H9 (cell line): ENCODE results near the gene MAGI1. TPM values are rescaled to one million over a fixed set of nuclear protein-coding genes. Genes with fewer than 3 reads are reported as not detected.
A peak's percentile ranks its signal among the peaks of the same experiment; 100 is the strongest.

Experiments
- DNase-seq: peaks from one replicate; pipeline ENCODE4 v3.0.0-alpha.2; 2017
- H2AFZ ChIP-seq: one replicate; pipeline ENCODE4 v1.6.1; 2013; ENCODE audit warnings: mild to moderate bottlenecking, low read length, control low read depth, moderate library complexity
- H2AK5ac ChIP-seq: 2 replicates; pipeline ENCODE4 v1.6.1; 2013; ENCODE audit warnings: low read length, control low read depth, mixed read lengths; ENCODE audit not compliant: insufficient read length
- H2BK120ac ChIP-seq: one replicate; pipeline ENCODE4 v1.6.1; 2013; ENCODE audit warnings: low read depth, mild to moderate bottlenecking, low read length, control low read depth, inconsistent platforms; ENCODE audit not compliant: poor library complexity, severe bottlenecking
- H2BK12ac ChIP-seq: 2 replicates; pipeline ENCODE4 v1.6.1; 2013; ENCODE audit warnings: low read length, control low read depth, mixed read lengths, low read depth; ENCODE audit not compliant: insufficient read length
- H2BK15ac ChIP-seq: 2 replicates; pipeline ENCODE4 v1.6.1; 2013; ENCODE audit warnings: low read depth, low read length, control low read depth
- H2BK20ac ChIP-seq: one replicate; pipeline ENCODE4 v1.6.1; 2013; ENCODE audit warnings: low read depth, mild to moderate bottlenecking, low read length, control low read depth, inconsistent platforms; ENCODE audit not compliant: poor library complexity, severe bottlenecking
- H2BK5ac ChIP-seq: 2 replicates; pipeline ENCODE4 v1.6.1; 2013; ENCODE audit warnings: low read length, control low read depth, mixed read lengths; ENCODE audit not compliant: insufficient read length
- H3K14ac ChIP-seq: 2 replicates; pipeline ENCODE4 v1.6.1; 2013; ENCODE audit warnings: low read length, control low read depth; ENCODE audit not compliant: insufficient read depth
- H3K18ac ChIP-seq: 2 replicates; pipeline ENCODE4 v1.6.1; 2013; ENCODE audit warnings: low read depth, mild to moderate bottlenecking, mixed read lengths, low read length, control low read depth; ENCODE audit not compliant: insufficient read length
- H3K23ac ChIP-seq: 2 replicates; pipeline ENCODE4 v1.6.1; 2013; ENCODE audit warnings: low read length, control low read depth, mixed read lengths, low read depth; ENCODE audit not compliant: insufficient read length
- H3K23me2 ChIP-seq: 2 replicates; pipeline ENCODE4 v1.6.1; 2013; ENCODE audit warnings: low read depth, mild to moderate bottlenecking, mixed read lengths, low read length, control low read depth; ENCODE audit not compliant: insufficient read length, poor library complexity, severe bottlenecking
- H3K27ac ChIP-seq: 2 replicates; pipeline ENCODE4 v1.5.1; 2013; ENCODE audit warnings: low read length, control low read depth, mixed read lengths, low read depth; ENCODE audit not compliant: insufficient read length
- H3K27me3 ChIP-seq: 2 replicates; pipeline ENCODE4 v1.6.1; 2013; ENCODE audit warnings: low read length, control low read depth, inconsistent platforms; ENCODE audit not compliant: insufficient read depth
- H3K4ac ChIP-seq: 2 replicates; pipeline ENCODE4 v1.6.1; 2013; ENCODE audit warnings: low read depth, mild to moderate bottlenecking, control low read depth, inconsistent platforms, low read length, moderate library complexity
- H3K4me1 ChIP-seq: 2 replicates; pipeline ENCODE4 v1.6.1; 2013; ENCODE audit warnings: low read length, control low read depth, inconsistent platforms; ENCODE audit not compliant: insufficient read depth
- H3K4me2 ChIP-seq: 2 replicates; pipeline ENCODE4 v1.6.1; 2013; ENCODE audit warnings: low read length, control low read depth, mixed read lengths; ENCODE audit not compliant: insufficient read length, insufficient read depth
- H3K56ac ChIP-seq: 2 replicates; pipeline ENCODE4 v1.6.1; 2013; ENCODE audit warnings: low read depth, mild to moderate bottlenecking, mixed read lengths, low read length, control low read depth; ENCODE audit not compliant: insufficient read length
- H3K79me1 ChIP-seq: 2 replicates; pipeline ENCODE4 v1.6.1; 2013; ENCODE audit warnings: low read depth, mild to moderate bottlenecking, moderate library complexity, low read length, control low read depth, inconsistent platforms; ENCODE audit not compliant: insufficient read depth, poor library complexity, severe bottlenecking
- H3K79me2 ChIP-seq: 2 replicates; pipeline ENCODE4 v1.6.1; 2013; ENCODE audit warnings: low read length, control low read depth, inconsistent platforms; ENCODE audit not compliant: insufficient read depth
- H3K9ac ChIP-seq: 2 replicates; pipeline ENCODE4 v1.6.1; 2013; ENCODE audit warnings: low read length, control low read depth, mixed read lengths; ENCODE audit not compliant: insufficient read length; ENCODE audit errors: extremely low read depth
- H3K9me3 ChIP-seq: one replicate; pipeline ENCODE4 v1.6.1; 2013; ENCODE audit warnings: low read depth, low read length, inconsistent platforms; ENCODE audit not compliant: control insufficient read depth
- H3T11ph ChIP-seq: one replicate; pipeline ENCODE4 v1.6.1; 2013; ENCODE audit warnings: mild to moderate bottlenecking, low read length, control low read depth, inconsistent platforms
- H4K20me1 ChIP-seq: one replicate; pipeline ENCODE4 v1.6.1; 2013; ENCODE audit not compliant: control insufficient read depth, insufficient read length, insufficient read depth
- H4K5ac ChIP-seq: 2 replicates; pipeline ENCODE4 v1.6.1; 2013; ENCODE audit warnings: low read depth, mild to moderate bottlenecking, mixed read lengths, low read length, control low read depth; ENCODE audit not compliant: insufficient read length
- H4K8ac ChIP-seq: replicated peaks from 2 replicates; pipeline ENCODE4 v1.6.1; 2013; ENCODE audit warnings: low read length, control low read depth, mixed read lengths, low read depth; ENCODE audit not compliant: insufficient read length
- H4K91ac ChIP-seq: 2 replicates; pipeline ENCODE4 v1.6.1; 2013; ENCODE audit warnings: low read depth, mild to moderate bottlenecking, moderate library complexity, mixed read lengths, low read length, control low read depth; ENCODE audit not compliant: insufficient read length
- H3K27ac Mint-ChIP-seq, 3 experiments: 2 replicates in 2 of 3; 3 replicates in 1 of 3; pipeline ENCODE4 v1.8.0; 2020 to 2021; ENCODE audit warnings: mixed read lengths in 3 of 3, mild to moderate bottlenecking in 1 of 3, moderate library complexity in 1 of 3
- H3K27me3 Mint-ChIP-seq: 2 replicates; pipeline ENCODE4 v1.8.0; 2021; ENCODE audit warnings: low read depth, mild to moderate bottlenecking, moderate library complexity, mixed read lengths
- H3K36me3 Mint-ChIP-seq, 3 experiments: 2 replicates in 2 of 3; 3 replicates in 1 of 3; pipeline ENCODE4 v1.8.0; 2020 to 2021; ENCODE audit warnings: low read depth in 3 of 3, mixed read lengths in 3 of 3; ENCODE audit not compliant: insufficient read depth in 1 of 3
- H3K4me1 Mint-ChIP-seq, 2 experiments: 2 replicates each; pipeline ENCODE4 v1.8.0; 2020; ENCODE audit warnings: mixed read lengths in 2 of 2
- H3K4me3 Mint-ChIP-seq, 2 experiments: 2 replicates in 1 of 2; 3 replicates in 1 of 2; pipeline ENCODE4 v1.8.0; 2020 to 2021; ENCODE audit warnings: mild to moderate bottlenecking in 2 of 2, mixed read lengths in 2 of 2, moderate library complexity in 1 of 2
- H3K9me3 Mint-ChIP-seq, 2 experiments: 2 replicates in 1 of 2; 3 replicates in 1 of 2; pipeline ENCODE4 v1.8.0; 2020; ENCODE audit warnings: mild to moderate bottlenecking in 2 of 2, mixed read lengths in 2 of 2, moderate library complexity in 1 of 2
- WGBS: extraction: QIAGEN DNeasy Blood & Tissue Kit; methylation state at CpG from one replicate; pipeline ENCODE4 v1.1.7; 2013; ENCODE audit warnings: missing lambda C conversion rate, low lambda C conversion rate, mixed read lengths; ENCODE audit not compliant: insufficient read length; ENCODE audit errors: extremely low coverage; 5-methylcytosine and 5-hydroxymethylcytosine counted together
- total RNA-seq: library from RNA; stranded (reverse); gene quantifications from 2 replicates; pipeline ENCODE4 v1.2.1, GENCODE V29; 2021
- TF ChIP-seq, protein P1 (sequence below): fragments of 200-600 bp; sonication (generic); conservative IDR thresholded peaks from 3 replicates; pipeline ENCODE4 v1.8.0; 2021; ENCODE audit warnings: antibody characterized with exemption, mild to moderate bottlenecking

Gene MAGI1
- total RNA-seq, 1 experiment from 2014 or later = 65.7 TPM

GRCh38 chr3:65928110-65928509, 110.6 kb downstream of the MAGI1 start:
- Histone ChIP-seq H2AFZ (no peak overlapping the region), H2BK120ac (no peak overlapping the region), H2AK5ac (no peak overlapping the region), H3K27ac (no peak overlapping the region), H2BK15ac (no peak overlapping the region), H3K4me2 (no peak overlapping the region), H3K56ac (no peak overlapping the region), H3K4ac (no peak overlapping the region), H3T11ph (no peak overlapping the region), H4K8ac (no peak overlapping the region), H3K79me1 (peaks cover 3% of the 10 kb centered on the region), H2BK12ac (no peak overlapping the region), H3K27me3 (no peaks in the 10 kb centered on the region), H3K4me1 (peaks cover 10% of the 10 kb centered on the region; the same call in 1 of the 2 replicates), H3K14ac (no peak overlapping the region), H3K23ac (no peak overlapping the region), H3K79me2 (peaks cover 2% of the 10 kb centered on the region), H3K23me2 (no peaks in the 10 kb centered on the region), H2BK5ac (no peak overlapping the region), H3K9ac (no peak overlapping the region), H2BK20ac (no peak overlapping the region), H4K20me1 (no peaks in the 10 kb centered on the region), H3K18ac (no peak overlapping the region), H4K91ac (no peak overlapping the region), H3K9me3 (no peaks in the 10 kb centered on the region), H4K5ac (no peak overlapping the region)
- no peak overlapping the region for H3K4me3 Mint-ChIP-seq
- H3K27me3 Mint-ChIP-seq = no peaks in the 10 kb centered on the region
- no peak for DNase-seq
- H3K27ac Mint-ChIP-seq = peak overlapping the region in 2 of 3 experiments; percentile 13 to 68; a peak in 3 of 7 replicates
- peaks cover 2 to 4% of the 10 kb centered on the region in 2 experiments; a peak in 4 of 5 replicates for H3K9me3 Mint-ChIP-seq
- TF ChIP-seq, protein P1, sequence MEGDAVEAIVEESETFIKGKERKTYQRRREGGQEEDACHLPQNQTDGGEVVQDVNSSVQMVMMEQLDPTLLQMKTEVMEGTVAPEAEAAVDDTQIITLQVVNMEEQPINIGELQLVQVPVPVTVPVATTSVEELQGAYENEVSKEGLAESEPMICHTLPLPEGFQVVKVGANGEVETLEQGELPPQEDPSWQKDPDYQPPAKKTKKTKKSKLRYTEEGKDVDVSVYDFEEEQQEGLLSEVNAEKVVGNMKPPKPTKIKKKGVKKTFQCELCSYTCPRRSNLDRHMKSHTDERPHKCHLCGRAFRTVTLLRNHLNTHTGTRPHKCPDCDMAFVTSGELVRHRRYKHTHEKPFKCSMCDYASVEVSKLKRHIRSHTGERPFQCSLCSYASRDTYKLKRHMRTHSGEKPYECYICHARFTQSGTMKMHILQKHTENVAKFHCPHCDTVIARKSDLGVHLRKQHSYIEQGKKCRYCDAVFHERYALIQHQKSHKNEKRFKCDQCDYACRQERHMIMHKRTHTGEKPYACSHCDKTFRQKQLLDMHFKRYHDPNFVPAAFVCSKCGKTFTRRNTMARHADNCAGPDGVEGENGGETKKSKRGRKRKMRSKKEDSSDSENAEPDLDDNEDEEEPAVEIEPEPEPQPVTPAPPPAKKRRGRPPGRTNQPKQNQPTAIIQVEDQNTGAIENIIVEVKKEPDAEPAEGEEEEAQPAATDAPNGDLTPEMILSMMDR = no peak
- WGBS = no CpG with 5 or more reads among the region's 2 CpGs
- peaks cover 2 to 4% (median 4%) of the 10 kb centered on the region in 3 experiments; a peak in 6 of 7 replicates for H3K36me3 Mint-ChIP-seq
- peaks cover 45 to 59% of the 10 kb centered on the region in 2 experiments for H3K4me1 Mint-ChIP-seq
